Effector CD8-positive, alpha-beta T cell (primary cell): Measurements from ENCODE around the gene SLC25A30.
"Not testable (repeated sequence)": the region's sequence is repeated elsewhere in the genome, so short reads cannot be mapped to it uniquely, and the experiment has no call there.

Source experiments
- DNase-seq: peaks from one replicate; lab custom pipeline; 2025; lab: John Stamatoyannopoulos, UW

SLC25A30 gene

DNA sequence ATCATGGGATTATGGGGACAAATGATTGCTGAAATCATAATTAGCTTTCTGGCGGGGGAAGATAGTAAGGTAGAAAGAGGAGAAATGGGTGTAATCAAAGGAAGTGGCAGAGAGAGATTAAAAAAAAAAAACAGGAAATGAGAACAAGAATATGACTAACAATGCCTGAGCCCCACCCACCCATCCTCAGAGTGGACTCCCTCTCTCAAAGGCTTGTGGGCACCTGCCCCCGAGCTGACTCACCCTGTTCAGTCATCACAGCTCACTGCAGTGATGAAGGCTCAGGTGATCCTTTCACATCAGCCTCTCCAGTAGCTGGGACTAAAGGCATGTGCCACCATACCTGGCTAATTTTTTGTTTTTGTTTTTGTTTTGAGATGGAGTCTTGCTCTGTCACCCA lies 50.8 kb downstream of the SLC25A30 start:
- DNase-seq: peak; percentile 72

DNA sequence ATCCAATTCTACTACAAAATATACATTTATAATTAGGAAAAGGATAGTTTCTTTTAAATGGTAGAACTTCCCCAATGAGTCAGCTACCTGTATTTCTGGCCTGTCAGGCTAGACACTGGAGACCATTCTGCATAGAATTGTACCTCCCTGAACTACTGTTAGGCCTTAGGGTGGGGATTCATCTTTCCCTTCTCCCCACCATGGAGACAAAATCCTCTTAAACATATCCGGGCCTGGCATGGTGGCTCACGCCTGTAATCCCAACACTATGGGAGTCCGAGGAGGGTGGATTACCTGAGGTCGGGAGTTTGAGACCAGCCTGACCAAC lies 52.7 kb downstream of the SLC25A30 start:
- no peak for DNase-seq

- no peak for DNase-seq
Observed at GRCh38 chr13:45364876-45365557, 53.2 kb downstream of the SLC25A30 start.

DNA sequence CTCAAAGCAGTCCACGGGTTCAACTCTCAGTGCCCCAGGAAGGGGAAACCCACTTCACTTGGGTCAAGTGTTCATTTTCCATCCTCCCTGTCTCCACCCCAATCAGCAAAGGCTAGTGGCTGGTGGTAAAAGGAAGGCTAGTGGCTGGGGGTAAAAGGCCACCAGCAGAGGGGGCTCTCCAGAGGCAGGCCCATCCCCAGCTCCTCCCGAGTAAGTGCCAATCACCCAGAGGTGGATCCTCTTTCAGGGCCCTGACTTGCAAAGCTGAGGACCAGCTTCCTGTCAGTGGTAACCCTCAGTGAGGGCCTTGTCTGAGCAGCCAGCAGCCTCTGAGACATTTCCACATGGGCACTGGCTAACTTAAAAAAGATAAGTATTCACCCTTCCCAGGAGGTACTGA lies 55.2 kb downstream of the SLC25A30 start:
- no peak for DNase-seq

- DNase-seq: no peak
Observed at GRCh38 chr13:45361596-45362206, 56.5 kb downstream of the SLC25A30 start.

DNA sequence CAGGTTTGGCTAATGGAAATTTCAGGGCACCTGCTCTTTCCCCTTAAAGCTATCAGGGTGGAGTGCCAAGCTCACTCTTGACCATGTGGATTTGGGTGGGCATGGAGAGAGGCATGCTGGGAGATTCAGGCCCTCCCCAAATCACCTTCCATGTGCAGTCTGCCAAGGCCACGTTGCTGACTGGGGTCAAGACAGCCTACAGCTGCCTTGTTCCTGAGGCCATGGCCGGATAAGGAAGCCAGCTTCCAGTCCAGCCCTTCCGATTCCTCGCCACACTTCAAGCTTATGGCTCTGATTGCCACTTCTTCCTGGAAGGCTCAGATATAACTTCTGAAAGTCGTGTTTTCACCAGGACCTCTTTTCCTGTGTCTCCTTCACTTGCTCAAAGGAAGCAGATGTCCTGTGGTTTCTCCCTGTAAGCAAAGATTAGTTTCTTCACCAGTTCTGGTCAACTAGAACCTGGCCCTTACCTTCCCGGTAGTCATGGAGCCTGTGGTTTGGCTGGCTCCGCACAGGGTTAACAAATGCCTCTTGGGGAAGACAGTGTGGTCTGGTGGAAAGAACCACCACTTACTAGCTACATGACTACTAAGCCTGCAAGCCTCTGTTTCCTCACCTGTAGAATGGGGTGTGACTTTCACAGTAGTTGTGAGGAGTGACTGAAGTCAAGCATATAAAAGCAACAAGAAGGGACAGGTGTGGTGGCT lies 61.1 kb downstream of the SLC25A30 start:
- DNase-seq: no peak

- no peak for DNase-seq
Observed at GRCh38 chr13:45353895-45354294, 64.3 kb downstream of the SLC25A30 start.

DNA sequence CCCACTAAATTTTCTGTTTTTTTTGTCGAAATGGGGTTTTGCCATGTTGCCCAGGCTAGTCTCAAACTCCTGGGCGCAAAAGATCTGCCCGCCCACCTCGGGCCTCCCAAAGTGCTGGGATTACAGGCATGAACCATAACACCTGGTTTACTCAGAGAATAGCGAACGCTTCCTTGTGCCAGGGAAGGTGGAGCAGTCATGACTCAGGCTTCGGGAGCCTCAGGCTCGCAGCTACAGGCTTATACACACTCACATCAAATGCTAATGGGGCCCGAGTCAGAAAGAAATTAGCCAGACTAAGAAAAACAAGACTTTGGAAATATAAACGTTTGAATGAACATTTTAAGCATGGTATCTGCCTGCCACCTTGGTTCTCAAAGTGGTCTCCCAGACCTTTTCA lies 66.1 kb downstream of the SLC25A30 start:
- no peak for DNase-seq

- no peak for DNase-seq
Observed at GRCh38 chr13:45350152-45350551, 68.0 kb downstream of the SLC25A30 start.

GRCh38 chr13:45349438-45349837 lies 68.7 kb downstream of the SLC25A30 start:
- no peak for DNase-seq

- DNase-seq: not testable (repeated sequence)
Observed at GRCh38 chr13:45344064-45344463, 74.1 kb downstream of the SLC25A30 start.
